Panc1 (cell line): ENCODE data around the gene DUSP14. TPM values are rescaled to one million over a fixed set of nuclear protein-coding genes. Genes with fewer than 3 reads are reported as not detected.
A peak's percentile ranks its signal among the peaks of the same experiment; 100 is the strongest.

ENCODE experiments used
- ATAC-seq: fragments of 200-7000 bp; cut with Tn5 transposase; 2 replicates; pipeline ENCODE4 v1.9.1; 2020; ENCODE audit warnings: mild to moderate bottlenecking, moderate library complexity
- BruUV-seq: library from RNA; stranded (reverse); fragments of 400-500 nt; replicated peaks from 2 replicates; lab custom pipeline; 2021; lab: Mats Ljungman, UMichigan
- CTCF ChIA-PET: fragments of 300-600 bp; sonication (Branson Sonifier 250); formaldehyde crosslinking; loops from one replicate; lab custom pipeline; 2022; ENCODE audit warnings: antibody characterized with exemption; lab: Charles Lee
- POLR2A ChIA-PET: fragments of 300-600 bp; sonication (Branson Sonifier 250); formaldehyde crosslinking; loops from one replicate; lab custom pipeline; 2022; ENCODE audit warnings: antibody characterized with exemption; lab: Charles Lee
- DNase-seq: peaks from one replicate; pipeline ENCODE4 v3.0.0-alpha.2; 2010; ENCODE audit warnings: low read depth, low spot score
- H3K27ac ChIP-seq: 2 replicates; pipeline ENCODE4 v1.5.1; 2011; ENCODE audit warnings: mild to moderate bottlenecking, low read length, inconsistent platforms
- H3K27me3 ChIP-seq: fragments of 200-500 bp; sonication (Bioruptor generic); 2 replicates; pipeline ENCODE4 v1.6.0; 2014; ENCODE audit warnings: low read length, inconsistent platforms; ENCODE audit not compliant: control insufficient read depth, insufficient read depth
- H3K36me3 ChIP-seq: fragments of 200-500 bp; sonication (Bioruptor generic); 2 replicates; pipeline ENCODE4 v1.5.1; 2014; ENCODE audit warnings: inconsistent platforms, mild to moderate bottlenecking, low read length, moderate library complexity; ENCODE audit not compliant: control insufficient read depth, insufficient read depth
- H3K4me1 ChIP-seq: 2 replicates; pipeline ENCODE4 v1.5.1; 2011; ENCODE audit warnings: inconsistent platforms, mild to moderate bottlenecking, low read length, moderate library complexity; ENCODE audit not compliant: control insufficient read depth, insufficient read depth
- H3K4me3 ChIP-seq, 2 experiments: 2 replicates each; pipeline ENCODE4 v1.5.1; 2011 to 2012; ENCODE audit warnings: low read depth in 2 of 2, low read length in 2 of 2, mild to moderate bottlenecking in 2 of 2, inconsistent platforms in 1 of 2, moderate library complexity in 1 of 2
- H3K9me3 ChIP-seq: fragments of 200-500 bp; sonication (Bioruptor generic); 2 replicates; pipeline ENCODE4 v1.5.1; 2014; ENCODE audit warnings: low read depth, mild to moderate bottlenecking, inconsistent platforms, low read length, moderate library complexity; ENCODE audit not compliant: control insufficient read depth, insufficient read depth
- POLR2AphosphoS5 ChIP-seq: IDR thresholded peaks from 2 replicates; pipeline ENCODE4 v1.6.1; 2012; ENCODE audit warnings: mild to moderate bottlenecking, low read depth, low read length, moderate library complexity
- SIN3A ChIP-seq: IDR thresholded peaks from 2 replicates; pipeline ENCODE4 v1.6.1; 2012; ENCODE audit warnings: low read depth, mild to moderate bottlenecking, low read length, moderate library complexity, borderline replicate concordance; ENCODE audit not compliant: insufficient read depth
- TCF7L2 ChIP-seq: IDR thresholded peaks from 2 replicates; pipeline ENCODE4 v1.6.1; 2011; ENCODE audit warnings: mild to moderate bottlenecking, low read depth, low read length, inconsistent platforms
- in situ Hi-C: cut with HindIII; loops from 2 replicates; pipeline ENCODE4 v1.10.0; 2016; ENCODE audit warnings: low sequenced_read_pairs, low pct_unique_long_range_greater_than_20kb
- intact Hi-C: fragments of 100-400 bp; cut with micrococcal nuclease; formaldehyde crosslinking; loops from one replicate; pipeline ENCODE4 v1.10.0; 2022; ENCODE audit not compliant: unreplicated experiment
- total RNA-seq: library from RNA; stranded (reverse); gene quantifications from one replicate; pipeline ENCODE4 v1.2.1, GENCODE V29; 2021; ENCODE audit not compliant: unreplicated experiment
- TF ChIP-seq, protein P1 (sequence below): fragments of 450-650 bp; IDR thresholded peaks from 2 replicates; pipeline ENCODE4 v1.5.1; 2017; ENCODE audit warnings: mild to moderate bottlenecking
- TF ChIP-seq, protein P2 (sequence below), 2 experiments: IDR thresholded peaks; 2 replicates each; pipeline ENCODE4 v1.6.1; 2011 to 2012; ENCODE audit warnings: low read depth in 2 of 2, control low read depth in 1 of 2, low read length in 1 of 2, mild to moderate bottlenecking in 1 of 2, moderate library complexity in 1 of 2; ENCODE audit not compliant: insufficient read depth in 1 of 2

Gene DUSP14
- total RNA-seq, 1 experiment from 2014 or later, result 23.1 TPM

DNA sequence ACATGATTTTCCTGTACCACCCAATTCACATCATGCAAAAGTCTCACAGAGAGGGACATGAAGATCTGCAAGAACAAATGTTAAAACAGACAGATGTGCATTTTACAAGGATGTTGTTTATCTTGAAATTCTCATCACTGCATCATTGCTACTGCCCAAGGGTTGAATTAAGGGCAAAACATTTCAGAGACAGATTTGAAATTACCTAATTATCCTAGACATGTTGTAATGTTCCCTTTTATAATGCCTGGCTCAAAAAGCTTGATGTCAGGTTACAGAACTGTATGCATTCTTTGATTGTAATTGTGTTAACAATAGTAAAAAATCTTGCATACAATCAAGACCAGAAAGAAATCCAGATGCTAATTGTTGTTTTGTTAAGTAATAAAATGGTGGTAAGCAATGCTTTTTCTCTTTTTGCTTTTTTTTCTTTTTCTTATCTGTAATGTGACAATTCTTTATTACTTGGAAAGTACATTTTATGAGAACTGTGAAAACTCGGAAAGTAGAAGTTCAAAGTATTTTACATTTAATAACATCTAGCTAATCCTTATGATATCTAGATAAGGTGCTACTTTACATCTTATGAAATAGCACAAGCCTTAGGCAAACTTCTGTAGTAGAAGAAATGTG, 3.6 kb upstream of the DUSP14 start:
- H3K27me3 ChIP-seq, result no peaks in the 10 kb centered on the region
- H3K4me3 ChIP-seq, result no peak overlapping the region
- H3K9me3 ChIP-seq, result no peaks in the 10 kb centered on the region
- no peak for ATAC-seq
- POLR2A ChIA-PET, result no interaction called here
- CTCF ChIA-PET, result no interaction called here
- peaks cover 7% of the 10 kb centered on the region for H3K4me1 ChIP-seq
- in situ Hi-C loops, result no loop called here
- no TSS peak for BruUV-seq
- no peak overlapping the region for H3K27ac ChIP-seq
- no peak for DNase-seq
- TF ChIP-seq, protein P1, sequence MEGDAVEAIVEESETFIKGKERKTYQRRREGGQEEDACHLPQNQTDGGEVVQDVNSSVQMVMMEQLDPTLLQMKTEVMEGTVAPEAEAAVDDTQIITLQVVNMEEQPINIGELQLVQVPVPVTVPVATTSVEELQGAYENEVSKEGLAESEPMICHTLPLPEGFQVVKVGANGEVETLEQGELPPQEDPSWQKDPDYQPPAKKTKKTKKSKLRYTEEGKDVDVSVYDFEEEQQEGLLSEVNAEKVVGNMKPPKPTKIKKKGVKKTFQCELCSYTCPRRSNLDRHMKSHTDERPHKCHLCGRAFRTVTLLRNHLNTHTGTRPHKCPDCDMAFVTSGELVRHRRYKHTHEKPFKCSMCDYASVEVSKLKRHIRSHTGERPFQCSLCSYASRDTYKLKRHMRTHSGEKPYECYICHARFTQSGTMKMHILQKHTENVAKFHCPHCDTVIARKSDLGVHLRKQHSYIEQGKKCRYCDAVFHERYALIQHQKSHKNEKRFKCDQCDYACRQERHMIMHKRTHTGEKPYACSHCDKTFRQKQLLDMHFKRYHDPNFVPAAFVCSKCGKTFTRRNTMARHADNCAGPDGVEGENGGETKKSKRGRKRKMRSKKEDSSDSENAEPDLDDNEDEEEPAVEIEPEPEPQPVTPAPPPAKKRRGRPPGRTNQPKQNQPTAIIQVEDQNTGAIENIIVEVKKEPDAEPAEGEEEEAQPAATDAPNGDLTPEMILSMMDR, result no peak
- TF ChIP-seq POLR2AphosphoS5, result no peak
- TF ChIP-seq, protein P2, sequence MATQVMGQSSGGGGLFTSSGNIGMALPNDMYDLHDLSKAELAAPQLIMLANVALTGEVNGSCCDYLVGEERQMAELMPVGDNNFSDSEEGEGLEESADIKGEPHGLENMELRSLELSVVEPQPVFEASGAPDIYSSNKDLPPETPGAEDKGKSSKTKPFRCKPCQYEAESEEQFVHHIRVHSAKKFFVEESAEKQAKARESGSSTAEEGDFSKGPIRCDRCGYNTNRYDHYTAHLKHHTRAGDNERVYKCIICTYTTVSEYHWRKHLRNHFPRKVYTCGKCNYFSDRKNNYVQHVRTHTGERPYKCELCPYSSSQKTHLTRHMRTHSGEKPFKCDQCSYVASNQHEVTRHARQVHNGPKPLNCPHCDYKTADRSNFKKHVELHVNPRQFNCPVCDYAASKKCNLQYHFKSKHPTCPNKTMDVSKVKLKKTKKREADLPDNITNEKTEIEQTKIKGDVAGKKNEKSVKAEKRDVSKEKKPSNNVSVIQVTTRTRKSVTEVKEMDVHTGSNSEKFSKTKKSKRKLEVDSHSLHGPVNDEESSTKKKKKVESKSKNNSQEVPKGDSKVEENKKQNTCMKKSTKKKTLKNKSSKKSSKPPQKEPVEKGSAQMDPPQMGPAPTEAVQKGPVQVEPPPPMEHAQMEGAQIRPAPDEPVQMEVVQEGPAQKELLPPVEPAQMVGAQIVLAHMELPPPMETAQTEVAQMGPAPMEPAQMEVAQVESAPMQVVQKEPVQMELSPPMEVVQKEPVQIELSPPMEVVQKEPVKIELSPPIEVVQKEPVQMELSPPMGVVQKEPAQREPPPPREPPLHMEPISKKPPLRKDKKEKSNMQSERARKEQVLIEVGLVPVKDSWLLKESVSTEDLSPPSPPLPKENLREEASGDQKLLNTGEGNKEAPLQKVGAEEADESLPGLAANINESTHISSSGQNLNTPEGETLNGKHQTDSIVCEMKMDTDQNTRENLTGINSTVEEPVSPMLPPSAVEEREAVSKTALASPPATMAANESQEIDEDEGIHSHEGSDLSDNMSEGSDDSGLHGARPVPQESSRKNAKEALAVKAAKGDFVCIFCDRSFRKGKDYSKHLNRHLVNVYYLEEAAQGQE (IDR thresholded peaks at IDR 0.05; ENCODE audit: insufficient read depth in 1 of 2, low read depth in 2 of 2, low read length in 1 of 2), result no peak
- no peak for TF ChIP-seq SIN3A
- TF ChIP-seq TCF7L2, result no peak
- intact Hi-C loops, result no loop called here
- no peaks in the 10 kb centered on the region for H3K36me3 ChIP-seq

DNA sequence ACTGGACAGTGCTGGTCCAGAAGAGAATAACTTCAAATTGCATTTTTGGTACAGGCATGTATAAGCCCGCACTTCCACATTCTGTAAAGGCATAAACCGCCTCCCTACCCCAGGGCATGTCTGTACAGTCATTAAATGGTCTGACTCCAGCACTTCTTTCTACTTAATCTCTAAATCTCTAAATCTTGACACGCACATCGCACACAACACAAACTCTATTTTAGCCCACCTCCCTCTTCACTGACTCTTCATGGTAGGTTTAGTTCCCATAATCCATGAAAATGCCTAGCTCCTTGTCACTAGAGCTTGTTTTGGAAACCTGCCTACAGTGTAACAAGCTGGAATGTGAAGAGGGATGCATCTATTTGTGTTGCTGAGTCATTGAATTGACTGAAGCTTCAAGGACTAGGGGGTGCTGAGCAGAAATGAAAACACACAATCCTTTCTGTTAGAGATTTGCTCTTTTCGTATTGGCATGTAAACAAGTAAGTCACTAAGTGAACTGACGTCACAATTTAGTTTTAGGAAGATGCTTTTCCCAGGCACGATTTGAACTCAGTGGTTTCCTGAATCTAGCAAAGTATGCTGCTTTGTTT, 1.6 kb upstream of the DUSP14 start:
- intact Hi-C loops (no loop called here), in situ Hi-C loops (no loop called here)
- peak overlapping the region; percentile 75 to 77 for H3K4me3 ChIP-seq
- H3K4me1 ChIP-seq, result peaks cover 13% of the 10 kb centered on the region
- H3K36me3 ChIP-seq, result no peaks in the 10 kb centered on the region
- no peak for TF ChIP-seq SIN3A
- TF ChIP-seq TCF7L2, result no peak
- TF ChIP-seq, protein P2 (IDR thresholded peaks at IDR 0.05; ENCODE audit: insufficient read depth in 1 of 2, low read depth in 2 of 2, low read length in 1 of 2), result no peak
- no peak for TF ChIP-seq POLR2AphosphoS5
- ChIA-PET CTCF (no interaction called here), POLR2A (interaction anchor here (0.6 kb wide), 1 partner anchor 333 kb away, joined by 26 read pairs; no protein-coding TSS in a partner anchor)
- H3K27me3 ChIP-seq, result no peaks in the 10 kb centered on the region
- DNase-seq (no peak), ATAC-seq (peak; percentile 67)
- H3K9me3 ChIP-seq, result no peaks in the 10 kb centered on the region
- H3K27ac ChIP-seq, result peak overlapping the region; percentile 83
- no TSS peak for BruUV-seq
